ENCODE results near the gene ARHGEF12. TPM values are rescaled to one million over a fixed set of nuclear protein-coding genes. Genes with fewer than 3 reads are reported as not detected.
"Not testable (repeated sequence)": the region's sequence is repeated elsewhere in the genome, so short reads cannot be mapped to it uniquely, and the experiment has no call there.

Gene ARHGEF12
- total and polyA plus RNA-seq, 8 donors, result 13.8 to 74.7 (median 38.4) TPM

GRCh38 chr11:120501976-120502755, 166.0 kb downstream of the ARHGEF12 start:
- no peak for ATAC-seq
- no peaks in the 10 kb centered on the region for H3K9me3 ChIP-seq
- peaks cover 0 to 28% (median 2%) of the 10 kb centered on the region in 4 donors for H3K27me3 ChIP-seq
- H3K4me3 ChIP-seq, result no peak overlapping the region
- WGBS, 2 donors, result 27 to 41% methylated on average over 5 of the region's 5 CpGs
- DNase-seq, result no peak
- H3K27ac ChIP-seq, result no peak overlapping the region
- no peak for FAIRE-seq
- intact Hi-C loops (cut with DNase I), result no loop called here
- no peaks in the 10 kb centered on the region for H3K36me3 ChIP-seq
- TF ChIP-seq CTCF (IDR thresholded peaks at IDR 0.05), result no peak
- no peaks in the 10 kb centered on the region for H3K4me1 ChIP-seq

- peaks cover 0 to 32% (median 2%) of the 10 kb centered on the region in 4 donors for H3K27me3 ChIP-seq
- ATAC-seq; DNase-seq; H3K36me3 ChIP-seq; H3K27ac ChIP-seq; H3K4me1 ChIP-seq; FAIRE-seq; H3K9me3 ChIP-seq; intact Hi-C loops (cut with DNase I); H3K4me3 ChIP-seq: not testable (repeated sequence)
- 38 to 54% methylated on average over 3 of the region's 3 CpGs for WGBS, 2 donors
Measured at GRCh38 chr11:120503529-120503928, 167.3 kb downstream of the ARHGEF12 start.

- DNase-seq (no peak), ATAC-seq (no peak)
Measured at GRCh38 chr11:120505801-120506425, 169.7 kb downstream of the ARHGEF12 start.

GRCh38 chr11:120509346-120510053, 173.3 kb downstream of the ARHGEF12 start:
- H3K27me3 ChIP-seq, result peaks cover 0 to 29% (median 2%) of the 10 kb centered on the region in 4 donors
- no peak for FAIRE-seq

More at GRCh38 chr11:120505801-120506425, 169.7 kb downstream of the ARHGEF12 start:
- H3K27ac ChIP-seq, result no peak overlapping the region
- H3K27me3 ChIP-seq, result peaks cover 0 to 42% (median 2%) of the 10 kb centered on the region in 4 donors
- FAIRE-seq, result no peak
- 61 to 70% methylated on average over 7 of the region's 7 CpGs for WGBS, 2 donors
- no peaks in the 10 kb centered on the region for H3K36me3 ChIP-seq
- TF ChIP-seq CTCF (IDR thresholded peaks at IDR 0.05), result no peak
- intact Hi-C loops (cut with DNase I), result no loop called here
- H3K4me3 ChIP-seq, result no peak overlapping the region
- H3K9me3 ChIP-seq, result no peaks in the 10 kb centered on the region
- H3K4me1 ChIP-seq, result no peaks in the 10 kb centered on the region

More at GRCh38 chr11:120509346-120510053, 173.3 kb downstream of the ARHGEF12 start:
- H3K9me3 ChIP-seq, result no peaks in the 10 kb centered on the region
- intact Hi-C loops (cut with DNase I), result loop anchor here (2.0 to 10.0 kb wide), 5 partner anchors 173 to 445 kb away; no protein-coding TSS in a partner anchor
- no peak overlapping the region for H3K4me3 ChIP-seq
- no peak overlapping the region for H3K27ac ChIP-seq
- ATAC-seq, result no peak
- H3K36me3 ChIP-seq, result no peaks in the 10 kb centered on the region
- DNase-seq, result no peak
- WGBS, 2 donors, result 57 to 67% methylated on average over 7 of the region's 7 CpGs
- no peaks in the 10 kb centered on the region for H3K4me1 ChIP-seq
- TF ChIP-seq CTCF (IDR thresholded peaks at IDR 0.05), result no peak

Data from pancreas (tissue), 10 donors.